DND-41 (cell line): ENCODE results near the gene LMO4.

ENCODE experiments used
- CTCF ChIP-seq: IDR thresholded peaks from 2 replicates; pipeline ENCODE4 v1.5.1; 2012; ENCODE audit warnings: borderline replicate concordance, low read length, moderate library complexity, mild to moderate bottlenecking; ENCODE audit not compliant: poor library complexity, severe bottlenecking; ENCODE audit errors: extremely low read depth
- EZH2 ChIP-seq: IDR thresholded peaks from 3 replicates; pipeline ENCODE4 v1.6.1; 2012; ENCODE audit warnings: borderline replicate concordance, low read depth, mild to moderate bottlenecking, moderate library complexity, low read length, inconsistent platforms; ENCODE audit not compliant: severe bottlenecking

DNA sequence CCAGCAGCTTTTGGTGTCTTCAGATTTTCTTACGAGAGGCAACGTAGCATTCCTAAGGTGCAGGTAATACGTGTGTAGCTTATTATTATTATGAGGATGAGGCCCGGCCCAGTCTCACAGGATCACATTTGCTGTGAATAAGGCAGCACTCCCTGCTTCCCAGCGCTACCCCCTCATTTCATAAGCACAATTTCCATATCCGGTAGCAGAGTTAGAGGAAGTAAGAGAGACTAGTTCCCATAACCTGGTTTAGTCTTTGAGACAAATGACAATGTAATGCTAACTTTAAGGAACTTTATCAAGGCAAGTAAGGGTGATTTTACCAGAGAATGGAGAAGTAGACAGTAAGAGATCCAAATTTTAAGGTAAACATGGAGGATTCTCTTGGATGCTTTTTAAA, 14.6 kb upstream of the LMO4 start:
- no peak for TF ChIP-seq CTCF
- TF ChIP-seq EZH2 = no peak
